Transverse colon (tissue), 4 donors: Measurements from ENCODE around the gene CDKL2. TPM values are rescaled to one million over a fixed set of nuclear protein-coding genes. Genes with fewer than 3 reads are reported as not detected.

ENCODE experiments used
- DNase-seq: peaks from one replicate; pipeline ENCODE4 v3.0.0-alpha.2; 2019
- H3K27ac ChIP-seq, 4 donors: fragments of 200-600 bp; sonication (generic); 2 replicates each; pipeline ENCODE4 v1.5.1; 2016 to 2018; ENCODE audit warnings: inconsistent platforms in 4 of 4
- H3K27me3 ChIP-seq: fragments of 200-600 bp; sonication (generic); 2 replicates; pipeline ENCODE4 v1.5.1; 2017; ENCODE audit warnings: inconsistent platforms
- H3K36me3 ChIP-seq, 4 donors: fragments of 200-600 bp; sonication (generic); 2 replicates each; pipeline ENCODE4 v1.5.1; 2017 to 2019; ENCODE audit warnings: inconsistent platforms in 4 of 4
- H3K4me1 ChIP-seq, 4 donors: fragments of 200-600 bp; sonication (generic); 2 replicates each; pipeline ENCODE4 v1.5.1; 2017 to 2020; ENCODE audit warnings: inconsistent platforms in 4 of 4
- H3K4me3 ChIP-seq, 4 donors: fragments of 200-600 bp; sonication (generic); 1 replicate in 1 of 4; 2 replicates in 3 of 4; pipeline versions ENCODE4 v1.5.1 to v1.6.1; 2017 to 2019; ENCODE audit warnings: inconsistent platforms in 4 of 4
- H3K9me3 ChIP-seq, 2 donors: fragments of 200-600 bp; sonication (generic); 2 replicates each; pipeline ENCODE4 v1.5.1; 2017 to 2019; ENCODE audit warnings: inconsistent platforms in 2 of 2
- CTCF ChIP-seq, 5 experiments: fragments of 200-600 bp in 3 of 5; fragments of 450-650 bp in 2 of 5; sonication (generic) in 3 of 5; IDR thresholded peaks; 1 replicate in 2 of 5; 2 replicates in 3 of 5; pipeline ENCODE4 v1.5.1; 2016 to 2017; ENCODE audit warnings: antibody characterized with exemption in 5 of 5, inconsistent platforms in 3 of 5, mild to moderate bottlenecking in 2 of 5, moderate library complexity in 1 of 5
- EP300 ChIP-seq: sonication (generic); formaldehyde crosslinking; IDR thresholded peaks from one replicate; pipeline ENCODE4 v1.6.1; 2017; ENCODE audit warnings: antibody characterized with exemption, low read depth
- POLR2A ChIP-seq: fragments of 450-650 bp; IDR thresholded peaks from one replicate; pipeline ENCODE4 v1.6.1; 2016; ENCODE audit warnings: antibody characterized with exemption, mild to moderate bottlenecking, moderate library complexity
- POLR2AphosphoS5 ChIP-seq, 3 donors: sonication (generic); formaldehyde crosslinking; IDR thresholded peaks; one replicate each; pipeline ENCODE4 v1.6.1; 2016; ENCODE audit warnings: antibody characterized with exemption in 3 of 3
- WGBS, 2 donors: methylation state at CpG; one replicate each; pipeline ENCODE4 v1.1.5; 2018; ENCODE audit warnings: low coverage in 1 of 2; 5-methylcytosine and 5-hydroxymethylcytosine counted together
- in situ Hi-C, 4 donors: fragments of 200-750 bp; cut with MboI; loops; one replicate each; pipeline versions ENCODE4 v1.15.0 to v1.15.1; 2017; ENCODE audit warnings: low sequenced_read_pairs in 3 of 4, low pct_ligation_motif_present in 1 of 4, low pct_unique_long_range_greater_than_20kb in 1 of 4
- intact Hi-C: fragments of 100-400 bp; cut with DNase I; formaldehyde crosslinking; loops from one replicate; pipeline ENCODE4 v1.15.1; 2023; ENCODE audit warnings: low total_unique reads
- total RNA-seq, 4 donors: library from RNA; depleted of rRNA; stranded (reverse); fragments of >200 nt; gene quantifications; one replicate each; pipeline ENCODE4 v1.1.0, GENCODE V29; 2016

Gene CDKL2
- total RNA-seq, 4 donors from 2014 or later, result 0.79 to 7.6 (median 1.2) TPM; not detected in 1

- 57% methylated on average over 3 of the region's 3 CpGs for WGBS, 2 donors
- in situ Hi-C loops (no loop called here), intact Hi-C loops (no loop called here)
- TF ChIP-seq POLR2AphosphoS5 (IDR thresholded peaks at IDR 0.05), result no peak
- no peak for TF ChIP-seq EP300
- no peak for TF ChIP-seq CTCF (IDR thresholded peaks at IDR 0.05)
- TF ChIP-seq POLR2A, result no peak
- no peak for DNase-seq
- no peaks in the 10 kb centered on the region for H3K4me1 ChIP-seq
- H3K9me3 ChIP-seq, result no peaks in the 10 kb centered on the region
- H3K27ac ChIP-seq, result no peak overlapping the region
- peaks cover 0 to 41% (median 21%) of the 10 kb centered on the region in 4 donors for H3K36me3 ChIP-seq
- H3K27me3 ChIP-seq, result no peaks in the 10 kb centered on the region
- H3K4me3 ChIP-seq, result no peak overlapping the region
Measured at GRCh38 chr4:75643651-75644050, 13.3 kb upstream of the CDKL2 start.

GRCh38 chr4:75639124-75639695 lies 8.9 kb upstream of the CDKL2 start:
- no peak for DNase-seq
- no peaks in the 10 kb centered on the region for H3K27me3 ChIP-seq
- H3K4me1 ChIP-seq, result no peaks in the 10 kb centered on the region
- H3K36me3 ChIP-seq, result no peaks in the 10 kb centered on the region
- H3K4me3 ChIP-seq, result no peak overlapping the region
- in situ Hi-C loops, result no loop called here
- H3K9me3 ChIP-seq, result no peaks in the 10 kb centered on the region
- H3K27ac ChIP-seq, result no peak overlapping the region
- TF ChIP-seq POLR2A, result no peak
- no peak for TF ChIP-seq POLR2AphosphoS5 (IDR thresholded peaks at IDR 0.05)
- TF ChIP-seq EP300, result no peak
- no peak for TF ChIP-seq CTCF (IDR thresholded peaks at IDR 0.05)
- intact Hi-C loops, result no loop called here
- 94% methylated on average over 7 of the region's 7 CpGs; no CpG with 5 or more reads in 1 of the 2 donors for whole genome bisulfite sequencing, 2 donors

- no peak for DNase-seq
- Histone ChIP-seq H3K27ac (no peak overlapping the region), H3K36me3 (no peaks in the 10 kb centered on the region), H3K4me1 (no peaks in the 10 kb centered on the region), H3K27me3 (no peaks in the 10 kb centered on the region), H3K9me3 (no peaks in the 10 kb centered on the region), H3K4me3 (no peak overlapping the region)
- TF ChIP-seq EP300, result no peak
- no peak for TF ChIP-seq CTCF (IDR thresholded peaks at IDR 0.05)
- no peak for TF ChIP-seq POLR2A
- TF ChIP-seq POLR2AphosphoS5 (IDR thresholded peaks at IDR 0.05), result no peak
- intact Hi-C loops (no loop called here), in situ Hi-C loops (no loop called here)
- 91 to 100% methylated on average over 1 of the region's 1 CpG for WGBS, 2 donors
Measured at GRCh38 chr4:75637827-75638226, 7.5 kb upstream of the CDKL2 start.

- Histone ChIP-seq H3K4me3 (no peak overlapping the region), H3K27me3 (no peaks in the 10 kb centered on the region), H3K36me3 (no peaks in the 10 kb centered on the region), H3K4me1 (no peaks in the 10 kb centered on the region), H3K9me3 (no peaks in the 10 kb centered on the region), H3K27ac (no peak overlapping the region)
- no peak for TF ChIP-seq EP300
- no peak for DNase-seq
- in situ Hi-C loops, result no loop called here
- 71 to 79% methylated on average over 1 of the region's 1 CpG for WGBS, 2 donors
- intact Hi-C loops, result no loop called here
Measured at GRCh38 chr4:75637176-75637575, 6.8 kb upstream of the CDKL2 start.

- Histone ChIP-seq H3K4me1 (peaks cover 0 to 6% (median 2%) of the 10 kb centered on the region in 4 donors), H3K27me3 (no peaks in the 10 kb centered on the region), H3K9me3 (no peaks in the 10 kb centered on the region), H3K36me3 (no peaks in the 10 kb centered on the region), H3K4me3 (no peak overlapping the region), H3K27ac (no peak overlapping the region)
- no peak for DNase-seq
- WGBS, 2 donors, result 87 to 90% methylated on average over 2 of the region's 2 CpGs
- intact Hi-C loops (no loop called here), in situ Hi-C loops (no loop called here)
- TF ChIP-seq POLR2A, result no peak
- TF ChIP-seq POLR2AphosphoS5 (IDR thresholded peaks at IDR 0.05), result no peak
- TF ChIP-seq EP300, result no peak
- no peak for TF ChIP-seq CTCF (IDR thresholded peaks at IDR 0.05)
Measured at GRCh38 chr4:75634951-75635350, 4.6 kb upstream of the CDKL2 start.
